GM12878 (cell line): ENCODE measurements around the gene DUS2. TPM values are rescaled to one million over a fixed set of nuclear protein-coding genes. Genes with fewer than 3 reads are reported as not detected.

Experiments
- ATAC-seq: fragments of 200-7000 bp; cut with Tn5 transposase; 3 replicates; pipeline ENCODE4 v1.9.1; 2020; ENCODE audit warnings: mild to moderate bottlenecking, moderate library complexity
- BruUV-seq: library from RNA; stranded (reverse); fragments of 400-500 nt; replicated peaks from 2 replicates; lab custom pipeline; 2021; lab: Mats Ljungman, UMichigan
- CTCF ChIA-PET: fragments of 300-600 bp; sonication (Branson Sonifier 250); formaldehyde crosslinking; extraction: SDS; loops from one replicate; lab custom pipeline; 2021; ENCODE audit warnings: inconsistent platforms; lab: Yijun Ruan, JAX
- POLR2A ChIA-PET: fragments of 350-600 bp; formaldehyde crosslinking; extraction: SDS; loops from one replicate; lab custom pipeline; 2021; ENCODE audit warnings: inconsistent platforms; lab: Charles Lee
- RAD21 ChIA-PET: fragments of 300-600 bp; sonication (Branson Sonifier 250); formaldehyde crosslinking; loops from one replicate; lab custom pipeline; 2023; ENCODE audit warnings: antibody characterized with exemption; ENCODE audit not compliant: unreplicated experiment; lab: Charles Lee
- SMC1A ChIA-PET: fragments of 300-600 bp; sonication (Branson Sonifier 250); formaldehyde crosslinking; loops from one replicate; lab custom pipeline; 2023; ENCODE audit not compliant: unreplicated experiment, uncharacterized antibody; lab: Charles Lee
- DNase-seq: peaks from one replicate; pipeline ENCODE4 v3.0.0-alpha.2; 2011; ENCODE audit warnings: low read depth, low spot score
- FAIRE-seq: peaks from 3 replicates; lab custom pipeline; 2011; peaks lifted over from hg19 to GRCh38; lab: Jason Lieb, UNC
- H2AFZ ChIP-seq: 2 replicates; pipeline ENCODE4 v1.6.0; 2011; ENCODE audit warnings: low read depth, low read length, control low read depth; ENCODE audit not compliant: control insufficient read depth
- H3K27ac ChIP-seq: 2 replicates; pipeline ENCODE4 v1.5.1; 2011; ENCODE audit warnings: control low read depth; ENCODE audit not compliant: control insufficient read depth, insufficient read depth
- H3K27me3 ChIP-seq, 2 experiments: replicated peaks in 1 of 2; 2 replicates each; pipeline versions ENCODE4 v1.6.0 to v1.6.1; 2011; ENCODE audit warnings: low read length in 1 of 2; ENCODE audit not compliant: control insufficient read depth in 2 of 2, insufficient read depth in 2 of 2
- H3K36me3 ChIP-seq, 2 experiments: 2 replicates each; pipeline ENCODE4 v1.5.1; 2011; ENCODE audit warnings: low read length in 1 of 2; ENCODE audit not compliant: control insufficient read depth in 2 of 2, insufficient read depth in 2 of 2
- H3K4me1 ChIP-seq: 2 replicates; pipeline ENCODE4 v1.6.1; 2011; ENCODE audit warnings: mild to moderate bottlenecking, low read length, moderate library complexity, mixed read lengths; ENCODE audit not compliant: control insufficient read depth, insufficient read depth
- H3K4me2 ChIP-seq: 2 replicates; pipeline ENCODE4 v1.6.0; 2011; ENCODE audit warnings: control low read depth; ENCODE audit not compliant: control insufficient read depth, insufficient read depth
- H3K4me3 ChIP-seq: fragments of 200-600 bp; sonication (generic); 2 replicates; pipeline ENCODE4 v1.5.1; 2016
- H3K79me2 ChIP-seq: 2 replicates; pipeline ENCODE4 v1.6.0; 2011; ENCODE audit warnings: low read length; ENCODE audit not compliant: control insufficient read depth, insufficient read depth
- H3K9ac ChIP-seq: 2 replicates; pipeline ENCODE4 v1.8.0; 2011; ENCODE audit warnings: low read length, control low read depth, mixed read lengths; ENCODE audit not compliant: control insufficient read depth, insufficient read depth
- H3K9me3 ChIP-seq: replicated peaks from 3 replicates; pipeline ENCODE4 v1.5.1; 2011; ENCODE audit warnings: mild to moderate bottlenecking, low read length; ENCODE audit not compliant: control insufficient read depth, insufficient read depth
- H4K20me1 ChIP-seq: 2 replicates; pipeline ENCODE4 v1.6.0; 2011; ENCODE audit not compliant: control insufficient read depth, insufficient read depth
- BRCA1 ChIP-seq: IDR thresholded peaks from 2 replicates; pipeline ENCODE4 v1.6.1; 2011; ENCODE audit warnings: low read depth, low read length, improper control_type of control experiment
- KDM1A ChIP-seq: fragments of 200-600 bp; sonication (generic); IDR thresholded peaks from 2 replicates; pipeline ENCODE4 v1.6.1; 2016; ENCODE audit warnings: borderline replicate concordance
- RCOR1 ChIP-seq: conservative IDR thresholded peaks from 2 replicates; pipeline ENCODE4 v1.6.1; 2012; ENCODE audit warnings: low read depth, low read length, improper control_type of control experiment
- ZNF622 ChIP-seq: fragments of 450-650 bp; IDR thresholded peaks from 2 replicates; pipeline ENCODE4 v1.6.1; 2017; ENCODE audit warnings: mild to moderate bottlenecking, inconsistent platforms
- WGBS: methylation state at CpG from one replicate; pipeline ENCODE4 v1.1.6; 2016; ENCODE audit warnings: low lambda C conversion rate; ENCODE audit not compliant: insufficient replicate concordance, insufficient coverage; ENCODE audit errors: missing lambda C conversion rate; 5-methylcytosine and 5-hydroxymethylcytosine counted together
- in situ Hi-C: fragments of 300-500 bp; cut with MboI; formaldehyde crosslinking; loops from 9 replicates; pipeline ENCODE4 v1.14.3; 2018; ENCODE audit warnings: mixed read lengths
- intact Hi-C: fragments of 100-400 bp; cut with micrococcal nuclease; formaldehyde crosslinking; loops from one replicate; pipeline ENCODE4 v1.14.2; 2022; ENCODE audit not compliant: unreplicated experiment
- polyA plus RNA-seq, 11 experiments: library from polyadenylated mRNA; depleted of rRNA in 4 of 11; unstranded in 6 of 11; stranded (reverse) in 5 of 11; fragments of >200 nt; fragmentation: Nextera tagmentation in 4 of 11; fragmentation: Illumina TruSeq in 1 of 11; extraction: Ambion mirVana in 4 of 11; extraction: Trizol in 1 of 11; gene quantifications; 1 replicate in 1 of 11; 2 replicates in 10 of 11; pipeline versions ENCODE4 v1.2.1 to v1.2.3, GENCODE V29; 2011 to 2016; ENCODE audit warnings: inconsistent platforms in 2 of 11, missing spikeins in 2 of 11, low read depth in 1 of 11
- total RNA-seq, 4 experiments: library from RNA; depleted of rRNA in 3 of 4; stranded (reverse); fragments of >200 nt in 3 of 4; fragmentation: Illumina TruSeq in 1 of 4; extraction: Trizol in 1 of 4; gene quantifications; 2 replicates each; pipeline versions ENCODE4 v1.2.1 to v1.2.3, GENCODE V29; 2013 to 2021
- TF ChIP-seq, protein P1 (sequence below): fragments of 450-650 bp; IDR thresholded peaks from 2 replicates; pipeline ENCODE4 v1.6.1; 2017; ENCODE audit warnings: low read depth, mild to moderate bottlenecking, moderate library complexity
- TF ChIP-seq, protein P2 (sequence below): fragments of 450-650 bp; IDR thresholded peaks from 2 replicates; pipeline ENCODE4 v1.6.1; 2016; ENCODE audit warnings: mild to moderate bottlenecking, moderate library complexity, borderline replicate concordance
- TF ChIP-seq, protein P3 (sequence below): IDR thresholded peaks from 2 replicates; pipeline ENCODE4 v1.6.1; 2012; ENCODE audit warnings: low read depth, low read length, improper control_type of control experiment
- TF ChIP-seq, protein P4 (sequence below): IDR thresholded peaks from 2 replicates; pipeline ENCODE4 v1.6.1; 2012; ENCODE audit warnings: mild to moderate bottlenecking, low read depth, low read length
- TF ChIP-seq, protein P5 (sequence below): IDR thresholded peaks from 2 replicates; pipeline ENCODE4 v1.6.1; 2011; ENCODE audit warnings: mild to moderate bottlenecking, low read depth, low read length, moderate library complexity; ENCODE audit not compliant: insufficient replicate concordance

The DUS2 gene
- total and polyA plus RNA-seq, 10 of the 15 experiments (the other 5 are each of a cell fraction or from before 2014, with no cell fraction given), result 4.8 to 32.3 (median 25.5) TPM

DNA sequence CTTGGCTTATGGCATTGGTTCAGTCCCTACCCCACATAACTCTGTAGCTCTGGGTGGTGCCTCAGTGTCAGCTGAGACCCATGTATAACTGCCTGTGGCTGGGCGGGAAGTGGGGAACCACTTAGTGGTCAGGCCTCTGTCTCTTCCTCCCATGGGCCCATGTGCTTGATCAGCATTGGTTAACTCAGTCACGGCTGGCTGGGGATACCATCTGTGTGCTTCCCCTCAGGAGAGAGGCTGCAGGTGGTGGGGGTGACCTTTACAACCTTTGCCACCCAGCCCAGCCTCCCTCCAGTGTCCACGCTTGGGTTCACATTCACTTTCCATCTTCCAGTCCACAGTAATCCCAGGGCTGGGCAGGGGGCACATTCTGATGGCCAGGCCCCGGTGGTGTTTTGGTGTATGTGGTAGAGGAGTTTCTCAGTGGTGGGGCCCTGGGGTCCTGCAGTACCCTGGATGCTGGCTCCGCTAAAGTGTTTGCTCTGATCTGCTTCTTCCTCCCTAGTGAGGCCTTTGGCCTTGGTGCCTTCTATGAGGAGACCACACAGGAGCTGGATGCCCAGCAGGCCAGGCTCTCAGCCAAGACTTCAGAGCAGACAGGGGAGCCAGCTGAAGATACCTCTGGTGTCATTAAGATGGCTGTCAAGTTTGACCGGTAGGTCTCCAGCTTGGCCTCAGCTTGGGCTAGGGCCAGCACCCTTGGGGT lies 51.9 kb downstream of the DUS2 start:
- Histone ChIP-seq H3K79me2 (no peaks in the 10 kb centered on the region), H4K20me1 (no peaks in the 10 kb centered on the region), H3K4me2 (peak overlapping the region; percentile 76), H3K9me3 (no peaks in the 10 kb centered on the region), H3K27me3 (no peaks in the 10 kb centered on the region), H3K36me3 (peaks cover 32 to 51% of the 10 kb centered on the region in 2 experiments), H2AFZ (no peak overlapping the region; the same call in 1 of the 2 replicates), H3K4me1 (peaks cover 50% of the 10 kb centered on the region), H3K9ac (peak overlapping the region; percentile 15; the same call in 1 of the 2 replicates), H3K27ac (peak overlapping the region; percentile 71), H3K4me3 (no peak overlapping the region)
- peak; percentile 93 for ATAC-seq
- in situ Hi-C loops, result no loop called here
- ChIA-PET POLR2A (interaction anchor here (0.8 to 8.8 kb wide), 5 partner anchors 10 to 86 kb away, joined by 3 to 135 read pairs (median 4); partner anchors contain the start of genes DDX28, DUS2 and NFATC3), CTCF (interaction anchor here (0.9 to 8.2 kb wide), 10 partner anchors 10 to 254 kb away, joined by 3 to 109 read pairs (median 4); partner anchors contain the start of gene NFATC3), SMC1A (interaction anchor here (0.7 to 4.8 kb wide), 11 partner anchors 10 to 153 kb away, joined by 3 to 67 read pairs (median 5); partner anchors contain the start of genes DDX28, DUS2 and NFATC3), RAD21 (interaction anchor here (0.8 to 9.8 kb wide), 9 partner anchors 9 to 187 kb away, joined by 3 to 105 read pairs (median 5); partner anchors contain the start of gene NFATC3)
- DNase-seq, result peak; percentile 95
- intact Hi-C loops, result no loop called here
- WGBS, result 17% methylated on average over 6 of the region's 6 CpGs
- FAIRE-seq, result peak; percentile 89
- BruUV-seq, result no TSS peak
- TF ChIP-seq, protein P1, sequence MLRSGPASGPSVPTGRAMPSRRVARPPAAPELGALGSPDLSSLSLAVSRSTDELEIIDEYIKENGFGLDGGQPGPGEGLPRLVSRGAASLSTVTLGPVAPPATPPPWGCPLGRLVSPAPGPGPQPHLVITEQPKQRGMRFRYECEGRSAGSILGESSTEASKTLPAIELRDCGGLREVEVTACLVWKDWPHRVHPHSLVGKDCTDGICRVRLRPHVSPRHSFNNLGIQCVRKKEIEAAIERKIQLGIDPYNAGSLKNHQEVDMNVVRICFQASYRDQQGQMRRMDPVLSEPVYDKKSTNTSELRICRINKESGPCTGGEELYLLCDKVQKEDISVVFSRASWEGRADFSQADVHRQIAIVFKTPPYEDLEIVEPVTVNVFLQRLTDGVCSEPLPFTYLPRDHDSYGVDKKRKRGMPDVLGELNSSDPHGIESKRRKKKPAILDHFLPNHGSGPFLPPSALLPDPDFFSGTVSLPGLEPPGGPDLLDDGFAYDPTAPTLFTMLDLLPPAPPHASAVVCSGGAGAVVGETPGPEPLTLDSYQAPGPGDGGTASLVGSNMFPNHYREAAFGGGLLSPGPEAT, result peak; percentile 78
- TF ChIP-seq, protein P2, sequence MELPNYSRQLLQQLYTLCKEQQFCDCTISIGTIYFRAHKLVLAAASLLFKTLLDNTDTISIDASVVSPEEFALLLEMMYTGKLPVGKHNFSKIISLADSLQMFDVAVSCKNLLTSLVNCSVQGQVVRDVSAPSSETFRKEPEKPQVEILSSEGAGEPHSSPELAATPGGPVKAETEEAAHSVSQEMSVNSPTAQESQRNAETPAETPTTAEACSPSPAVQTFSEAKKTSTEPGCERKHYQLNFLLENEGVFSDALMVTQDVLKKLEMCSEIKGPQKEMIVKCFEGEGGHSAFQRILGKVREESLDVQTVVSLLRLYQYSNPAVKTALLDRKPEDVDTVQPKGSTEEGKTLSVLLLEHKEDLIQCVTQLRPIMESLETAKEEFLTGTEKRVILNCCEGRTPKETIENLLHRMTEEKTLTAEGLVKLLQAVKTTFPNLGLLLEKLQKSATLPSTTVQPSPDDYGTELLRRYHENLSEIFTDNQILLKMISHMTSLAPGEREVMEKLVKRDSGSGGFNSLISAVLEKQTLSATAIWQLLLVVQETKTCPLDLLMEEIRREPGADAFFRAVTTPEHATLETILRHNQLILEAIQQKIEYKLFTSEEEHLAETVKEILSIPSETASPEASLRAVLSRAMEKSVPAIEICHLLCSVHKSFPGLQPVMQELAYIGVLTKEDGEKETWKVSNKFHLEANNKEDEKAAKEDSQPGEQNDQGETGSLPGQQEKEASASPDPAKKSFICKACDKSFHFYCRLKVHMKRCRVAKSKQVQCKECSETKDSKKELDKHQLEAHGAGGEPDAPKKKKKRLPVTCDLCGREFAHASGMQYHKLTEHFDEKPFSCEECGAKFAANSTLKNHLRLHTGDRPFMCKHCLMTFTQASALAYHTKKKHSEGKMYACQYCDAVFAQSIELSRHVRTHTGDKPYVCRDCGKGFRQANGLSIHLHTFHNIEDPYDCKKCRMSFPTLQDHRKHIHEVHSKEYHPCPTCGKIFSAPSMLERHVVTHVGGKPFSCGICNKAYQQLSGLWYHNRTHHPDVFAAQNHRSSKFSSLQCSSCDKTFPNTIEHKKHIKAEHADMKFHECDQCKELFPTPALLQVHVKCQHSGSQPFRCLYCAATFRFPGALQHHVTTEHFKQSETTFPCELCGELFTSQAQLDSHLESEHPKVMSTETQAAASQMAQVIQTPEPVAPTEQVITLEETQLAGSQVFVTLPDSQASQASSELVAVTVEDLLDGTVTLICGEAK, result no peak
- TF ChIP-seq BRCA1, result no peak
- no peak for TF ChIP-seq KDM1A
- TF ChIP-seq, protein P3, sequence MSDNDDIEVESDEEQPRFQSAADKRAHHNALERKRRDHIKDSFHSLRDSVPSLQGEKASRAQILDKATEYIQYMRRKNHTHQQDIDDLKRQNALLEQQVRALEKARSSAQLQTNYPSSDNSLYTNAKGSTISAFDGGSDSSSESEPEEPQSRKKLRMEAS, result peak; percentile 78
- TF ChIP-seq RCOR1, result peak; percentile 81; the same call in 1 of the 2 replicates
- TF ChIP-seq, protein P4, sequence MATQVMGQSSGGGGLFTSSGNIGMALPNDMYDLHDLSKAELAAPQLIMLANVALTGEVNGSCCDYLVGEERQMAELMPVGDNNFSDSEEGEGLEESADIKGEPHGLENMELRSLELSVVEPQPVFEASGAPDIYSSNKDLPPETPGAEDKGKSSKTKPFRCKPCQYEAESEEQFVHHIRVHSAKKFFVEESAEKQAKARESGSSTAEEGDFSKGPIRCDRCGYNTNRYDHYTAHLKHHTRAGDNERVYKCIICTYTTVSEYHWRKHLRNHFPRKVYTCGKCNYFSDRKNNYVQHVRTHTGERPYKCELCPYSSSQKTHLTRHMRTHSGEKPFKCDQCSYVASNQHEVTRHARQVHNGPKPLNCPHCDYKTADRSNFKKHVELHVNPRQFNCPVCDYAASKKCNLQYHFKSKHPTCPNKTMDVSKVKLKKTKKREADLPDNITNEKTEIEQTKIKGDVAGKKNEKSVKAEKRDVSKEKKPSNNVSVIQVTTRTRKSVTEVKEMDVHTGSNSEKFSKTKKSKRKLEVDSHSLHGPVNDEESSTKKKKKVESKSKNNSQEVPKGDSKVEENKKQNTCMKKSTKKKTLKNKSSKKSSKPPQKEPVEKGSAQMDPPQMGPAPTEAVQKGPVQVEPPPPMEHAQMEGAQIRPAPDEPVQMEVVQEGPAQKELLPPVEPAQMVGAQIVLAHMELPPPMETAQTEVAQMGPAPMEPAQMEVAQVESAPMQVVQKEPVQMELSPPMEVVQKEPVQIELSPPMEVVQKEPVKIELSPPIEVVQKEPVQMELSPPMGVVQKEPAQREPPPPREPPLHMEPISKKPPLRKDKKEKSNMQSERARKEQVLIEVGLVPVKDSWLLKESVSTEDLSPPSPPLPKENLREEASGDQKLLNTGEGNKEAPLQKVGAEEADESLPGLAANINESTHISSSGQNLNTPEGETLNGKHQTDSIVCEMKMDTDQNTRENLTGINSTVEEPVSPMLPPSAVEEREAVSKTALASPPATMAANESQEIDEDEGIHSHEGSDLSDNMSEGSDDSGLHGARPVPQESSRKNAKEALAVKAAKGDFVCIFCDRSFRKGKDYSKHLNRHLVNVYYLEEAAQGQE, result no peak
- TF ChIP-seq, protein P5, sequence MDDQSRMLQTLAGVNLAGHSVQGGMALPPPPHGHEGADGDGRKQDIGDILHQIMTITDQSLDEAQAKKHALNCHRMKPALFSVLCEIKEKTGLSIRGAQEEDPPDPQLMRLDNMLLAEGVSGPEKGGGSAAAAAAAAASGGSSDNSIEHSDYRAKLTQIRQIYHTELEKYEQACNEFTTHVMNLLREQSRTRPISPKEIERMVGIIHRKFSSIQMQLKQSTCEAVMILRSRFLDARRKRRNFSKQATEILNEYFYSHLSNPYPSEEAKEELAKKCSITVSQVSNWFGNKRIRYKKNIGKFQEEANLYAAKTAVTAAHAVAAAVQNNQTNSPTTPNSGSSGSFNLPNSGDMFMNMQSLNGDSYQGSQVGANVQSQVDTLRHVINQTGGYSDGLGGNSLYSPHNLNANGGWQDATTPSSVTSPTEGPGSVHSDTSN, result peak; percentile 51
- TF ChIP-seq ZNF622, result no peak
